ENCODE measurements around the gene INPP5D. TPM values are rescaled to one million over a fixed set of nuclear protein-coding genes. Genes with fewer than 3 reads are reported as not detected.
A peak's percentile ranks its signal among the peaks of the same experiment; 100 is the strongest.
"Not testable (repeated sequence)": the region's sequence is repeated elsewhere in the genome, so short reads cannot be mapped to it uniquely, and the experiment has no call there.

The INPP5D gene
- total RNA-seq, 2 experiments from 2014 or later, result 52.4 to 54.9 TPM

DNA sequence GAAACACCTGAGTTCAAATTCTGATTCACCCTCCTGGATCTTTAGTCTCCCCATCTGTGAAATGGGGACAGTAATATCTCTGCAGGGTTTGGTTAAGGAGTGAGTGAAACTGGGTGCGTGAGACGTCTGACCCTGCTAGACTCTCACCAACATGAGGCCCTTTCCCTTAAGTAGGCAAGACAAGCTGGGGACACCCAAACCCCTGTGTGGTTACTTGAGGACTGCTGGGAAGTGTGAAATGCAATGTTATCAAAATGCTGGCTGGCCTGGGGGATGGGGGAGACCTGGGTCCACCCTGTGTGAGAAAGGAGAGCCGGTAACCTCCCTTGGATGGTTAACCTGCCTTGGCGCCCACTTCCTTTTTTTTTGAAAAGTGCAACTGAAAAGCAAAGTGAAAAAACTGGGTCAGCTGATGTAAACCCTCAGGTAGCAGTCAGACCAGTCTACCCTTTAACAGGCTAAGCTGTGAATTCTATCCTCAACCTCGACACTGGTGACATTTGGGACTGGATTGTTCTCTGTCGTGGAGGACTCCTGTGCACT is 82.3 kb downstream of the INPP5D start:
- intact Hi-C loops (cut with micrococcal nuclease), result loop anchor here (1.0 to 2.0 kb wide), 4 partner anchors 23 to 108 kb away; partner anchors contain the start of gene ATG16L1
- Mint-ChIP-seq H3K4me3 (no peak overlapping the region), H3K27me3 (no peaks in the 10 kb centered on the region), H3K4me1 (ENCODE audit: low read depth) (peaks cover 31% of the 10 kb centered on the region), H3K36me3 (peaks cover 55% of the 10 kb centered on the region), H3K27ac (peak overlapping the region; percentile 67), H3K9me3 (no peaks in the 10 kb centered on the region)
- ChIA-PET CTCF (interaction anchor here (1.0 to 1.3 kb wide), 4 partner anchors 9 to 108 kb away, joined by 3 read pairs; partner anchors contain the start of gene INPP5D), POLR2A (interaction anchor here (0.6 kb wide), 2 partner anchors 52 to 82 kb away, joined by 3 to 4 read pairs; no protein-coding TSS in a partner anchor)
- DNase-seq, result peak; percentile 64

DNA sequence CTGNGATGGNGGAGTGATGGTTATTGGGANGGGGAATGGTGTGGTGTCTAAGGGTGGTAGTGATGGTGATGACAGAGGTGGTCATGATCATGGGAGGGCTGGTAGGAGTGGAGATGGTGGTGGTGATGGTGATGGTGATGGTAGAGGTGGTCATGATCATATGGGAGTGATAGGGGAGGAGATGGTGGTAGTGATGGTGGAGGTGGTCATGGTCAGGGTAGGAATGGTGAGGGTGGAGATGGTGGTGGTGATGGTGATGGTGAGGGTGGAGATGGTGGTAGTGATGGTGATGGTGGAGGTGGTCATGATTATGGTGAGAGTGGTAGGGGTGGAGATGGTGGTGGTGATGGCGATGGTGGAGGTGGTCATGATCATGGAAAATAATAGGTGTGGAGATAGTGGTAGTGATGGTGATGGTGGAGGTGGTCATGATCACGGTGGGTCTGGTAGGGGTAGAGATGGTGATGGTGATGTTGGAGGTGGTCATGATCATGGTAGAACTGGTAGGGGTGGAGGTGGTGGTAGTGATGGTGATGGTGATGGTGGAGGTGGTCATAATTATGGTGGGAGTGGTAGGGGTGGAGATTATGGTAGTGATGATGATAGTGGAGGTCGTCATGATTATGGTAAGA is 83.7 kb downstream of the INPP5D start:
- no peak for DNase-seq
- CTCF ChIA-PET, result interaction anchor here (1.2 to 1.3 kb wide), 2 partner anchors 10 to 84 kb away, joined by 3 read pairs; partner anchors contain the start of gene INPP5D
- Mint-ChIP-seq H3K4me1 (ENCODE audit: low read depth) (peaks cover 31% of the 10 kb centered on the region), H3K9me3 (no peaks in the 10 kb centered on the region), H3K4me3 (no peak overlapping the region), H3K27ac (peak overlapping the region; percentile 67), H3K36me3 (peaks cover 66% of the 10 kb centered on the region), H3K27me3 (no peaks in the 10 kb centered on the region)
- POLR2A ChIA-PET, result no interaction called here
- intact Hi-C loops (cut with micrococcal nuclease), result loop anchor here (2.0 kb wide), 1 partner anchor 107 kb away; the partner anchor contains the start of gene ATG16L1

DNA sequence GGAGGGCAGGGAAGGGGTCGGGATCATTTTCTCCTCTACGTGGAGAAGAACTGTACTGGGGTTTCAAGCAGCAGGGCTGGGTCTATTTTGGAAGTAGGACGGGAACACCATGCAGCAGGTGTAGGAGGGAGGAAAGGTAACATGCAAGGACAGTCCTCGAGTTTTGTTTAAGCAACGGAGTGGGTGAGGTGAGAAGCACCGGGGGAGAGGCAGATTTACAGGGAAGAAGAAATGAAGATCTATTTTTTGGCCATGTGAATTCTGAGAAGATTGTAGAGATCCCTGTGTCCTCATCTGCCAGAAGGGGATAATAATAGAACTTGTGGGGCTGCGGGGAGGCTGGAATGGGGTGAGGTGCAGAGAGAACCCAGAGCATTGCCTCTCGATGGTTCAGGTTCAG is 85.6 kb downstream of the INPP5D start:
- peaks cover 72% of the 10 kb centered on the region for H3K36me3 Mint-ChIP-seq
- peaks cover 31% of the 10 kb centered on the region for H3K4me1 Mint-ChIP-seq (ENCODE audit: low read depth)
- H3K27me3 Mint-ChIP-seq, result no peaks in the 10 kb centered on the region
- intact Hi-C loops (cut with micrococcal nuclease), result no loop called here
- POLR2A ChIA-PET, result no interaction called here
- no peaks in the 10 kb centered on the region for H3K9me3 Mint-ChIP-seq
- CTCF ChIA-PET, result no interaction called here
- H3K4me3 Mint-ChIP-seq, result no peak overlapping the region
- DNase-seq, result no peak
- no peak overlapping the region for H3K27ac Mint-ChIP-seq

DNA sequence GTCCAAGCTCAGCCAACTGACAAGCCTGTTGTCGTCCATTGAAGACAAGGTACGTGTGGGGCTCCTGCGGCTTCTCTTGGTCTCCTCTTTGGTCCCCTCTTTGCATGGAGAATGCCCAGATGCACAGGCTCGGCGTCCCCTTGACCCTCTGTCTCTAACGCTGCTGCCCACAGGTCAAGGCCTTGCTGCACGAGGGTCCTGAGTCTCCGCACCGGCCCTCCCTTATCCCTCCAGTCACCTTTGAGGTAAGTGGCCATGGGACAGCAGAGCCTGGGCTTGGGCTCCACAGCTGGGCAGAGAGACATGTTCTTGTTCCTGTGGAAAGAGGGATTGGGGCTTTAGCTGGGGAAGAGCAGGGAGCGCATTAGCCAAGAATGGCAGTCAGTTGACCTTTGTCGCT is 86.1 kb downstream of the INPP5D start:
- Mint-ChIP-seq H3K4me3 (no peak overlapping the region), H3K27me3 (no peaks in the 10 kb centered on the region), H3K9me3 (no peaks in the 10 kb centered on the region), H3K27ac (no peak overlapping the region), H3K4me1 (ENCODE audit: low read depth) (peaks cover 27% of the 10 kb centered on the region), H3K36me3 (peaks cover 72% of the 10 kb centered on the region)
- ChIA-PET CTCF (no interaction called here), POLR2A (no interaction called here)
- intact Hi-C loops (cut with micrococcal nuclease), result no loop called here
- no peak for DNase-seq

DNA sequence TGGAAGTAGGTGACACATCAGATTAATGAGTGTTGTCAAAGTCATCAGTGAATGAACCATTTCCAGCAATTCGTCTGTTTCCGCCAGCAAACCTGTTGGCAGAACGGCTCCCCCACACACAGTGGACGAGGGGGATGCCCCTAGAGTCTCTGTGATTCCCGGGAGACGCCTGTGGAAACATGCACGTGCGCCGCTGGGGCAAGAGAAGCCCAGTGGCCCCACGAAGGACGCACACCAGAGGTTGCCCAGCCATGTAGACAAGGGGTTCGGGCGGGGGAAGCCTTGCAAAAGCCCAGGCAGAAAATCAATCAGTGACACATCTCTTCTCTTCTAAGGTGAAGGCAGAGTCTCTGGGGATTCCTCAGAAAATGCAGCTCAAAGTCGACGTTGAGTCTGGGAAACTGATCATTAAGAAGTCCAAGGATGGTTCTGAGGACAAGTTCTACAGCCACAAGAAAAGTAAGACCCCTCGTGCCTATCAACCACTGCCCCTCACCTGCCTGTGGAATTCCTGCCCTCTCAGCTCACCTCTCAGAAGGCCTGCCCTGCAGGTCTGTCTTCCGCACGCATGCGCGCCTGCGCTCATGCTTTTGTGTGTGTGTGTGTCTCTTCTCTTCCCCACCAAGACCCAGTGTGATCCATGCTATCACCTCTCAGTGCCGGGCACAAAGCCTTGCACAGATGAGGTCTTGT is 87.1 kb downstream of the INPP5D start:
- Mint-ChIP-seq H3K27ac (no peak overlapping the region), H3K36me3 (peaks cover 71% of the 10 kb centered on the region), H3K9me3 (no peaks in the 10 kb centered on the region), H3K4me1 (ENCODE audit: low read depth) (peaks cover 17% of the 10 kb centered on the region), H3K4me3 (no peak overlapping the region), H3K27me3 (no peaks in the 10 kb centered on the region)
- CTCF ChIA-PET, result no interaction called here
- POLR2A ChIA-PET, result no interaction called here
- DNase-seq, result no peak
- intact Hi-C loops (cut with micrococcal nuclease), result no loop called here

DNA sequence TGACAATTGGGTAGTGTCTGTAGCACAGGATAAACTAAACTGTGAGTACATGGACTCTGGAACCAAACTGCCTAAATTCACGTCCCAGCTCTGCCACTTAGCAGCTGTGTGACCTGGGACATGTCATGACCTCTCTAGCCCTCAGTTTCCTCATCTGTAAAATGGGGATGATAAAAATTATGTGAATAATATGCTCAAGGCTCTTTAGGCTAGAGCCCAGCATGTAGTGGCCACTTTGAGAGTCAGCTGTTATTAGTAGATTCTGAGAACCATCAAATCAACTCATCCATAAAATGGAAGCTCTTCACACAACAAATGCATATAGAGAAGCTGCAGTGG is 87.7 kb downstream of the INPP5D start:
- POLR2A ChIA-PET, result no interaction called here
- H3K27ac Mint-ChIP-seq, result no peak overlapping the region
- intact Hi-C loops (cut with micrococcal nuclease), result no loop called here
- no peak overlapping the region for H3K4me3 Mint-ChIP-seq
- H3K9me3 Mint-ChIP-seq, result no peaks in the 10 kb centered on the region
- H3K36me3 Mint-ChIP-seq, result peaks cover 76% of the 10 kb centered on the region
- peaks cover 13% of the 10 kb centered on the region for H3K4me1 Mint-ChIP-seq (ENCODE audit: low read depth)
- DNase-seq, result no peak
- CTCF ChIA-PET, result no interaction called here
- no peaks in the 10 kb centered on the region for H3K27me3 Mint-ChIP-seq

DNA sequence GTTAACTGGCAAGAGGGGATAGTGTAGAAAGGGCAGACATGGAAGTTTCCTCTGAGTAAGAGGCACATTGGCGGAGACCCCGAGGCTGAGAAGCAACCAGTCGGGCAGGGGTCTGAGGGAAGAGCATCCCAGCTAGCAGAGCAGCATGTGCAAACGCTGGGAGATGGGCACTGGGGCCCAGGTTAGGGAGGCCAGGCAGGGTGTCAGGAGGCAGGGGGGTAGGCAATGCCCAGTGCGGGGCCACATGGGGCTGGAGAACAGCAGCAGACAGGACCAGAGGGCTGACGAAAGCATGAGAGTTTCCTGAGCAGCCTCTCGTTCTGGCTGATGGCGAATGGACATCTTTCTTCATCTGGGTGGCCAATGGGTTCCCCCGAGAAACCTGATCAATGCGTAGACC is 88.2 kb downstream of the INPP5D start:
- Mint-ChIP-seq H3K36me3 (peaks cover 72% of the 10 kb centered on the region), H3K27me3 (no peaks in the 10 kb centered on the region), H3K4me3 (no peak overlapping the region), H3K9me3 (no peaks in the 10 kb centered on the region), H3K27ac (no peak overlapping the region), H3K4me1 (ENCODE audit: low read depth) (peaks cover 8% of the 10 kb centered on the region)
- intact Hi-C loops (cut with micrococcal nuclease), result no loop called here
- ChIA-PET CTCF (no interaction called here), POLR2A (no interaction called here)
- no peak for DNase-seq

DNA sequence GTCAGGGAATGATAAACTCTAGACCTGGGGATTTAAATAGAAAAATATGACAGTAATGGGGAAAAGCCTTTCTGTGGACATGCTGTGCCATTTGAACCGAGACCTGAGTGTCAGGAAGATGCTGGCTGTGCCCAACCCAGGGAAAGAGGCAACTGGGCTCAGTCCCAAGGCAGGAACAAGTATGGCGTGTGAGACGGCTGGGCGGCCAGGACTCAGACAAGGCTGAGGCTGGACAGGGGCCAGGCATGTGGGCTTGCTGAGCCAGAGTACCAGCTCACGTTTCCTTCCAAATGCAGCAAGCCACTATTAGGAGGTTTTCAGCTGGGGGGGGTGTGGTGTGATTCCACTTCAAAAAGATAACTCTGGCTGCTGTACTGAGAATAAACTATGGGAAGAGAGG is 92.4 kb downstream of the INPP5D start:
- CTCF ChIA-PET, result no interaction called here
- Mint-ChIP-seq H3K36me3 (peaks cover 56% of the 10 kb centered on the region), H3K4me3 (no peak overlapping the region), H3K27ac (no peak overlapping the region), H3K4me1 (ENCODE audit: low read depth) (peaks cover 2% of the 10 kb centered on the region), H3K9me3 (no peaks in the 10 kb centered on the region), H3K27me3 (no peaks in the 10 kb centered on the region)
- POLR2A ChIA-PET, result no interaction called here
- no peak for DNase-seq
- intact Hi-C loops (cut with micrococcal nuclease), result no loop called here

DNA sequence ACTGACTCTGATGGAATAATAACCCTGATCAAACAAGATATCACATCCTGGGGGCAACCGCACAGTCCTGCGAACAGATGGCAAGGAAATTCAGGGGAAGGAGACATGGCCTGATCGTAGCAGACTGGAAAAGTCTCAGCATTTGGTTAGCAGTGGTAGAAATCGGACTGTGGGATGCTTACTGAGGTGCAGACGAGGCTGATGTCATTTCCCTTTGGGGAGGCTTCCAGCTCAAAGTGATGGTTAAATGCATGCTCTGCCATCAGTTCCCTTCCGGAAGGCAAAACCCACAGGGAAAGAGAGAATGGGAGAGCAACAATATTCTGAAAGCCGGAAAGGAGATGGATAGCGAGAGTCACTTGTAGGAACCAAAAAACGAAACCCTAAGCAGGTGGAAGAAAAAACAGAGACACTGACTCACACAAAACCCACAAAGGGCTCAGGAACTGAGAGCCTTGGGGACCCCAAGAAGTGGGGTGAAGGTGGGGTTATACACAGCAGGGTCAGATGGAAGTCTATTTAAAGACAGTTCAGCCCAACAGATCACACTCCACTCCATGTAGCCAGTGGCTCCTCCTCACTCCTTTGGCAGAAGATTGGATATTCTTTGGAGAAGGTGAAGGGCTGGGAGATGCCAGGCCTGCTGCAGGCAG is 93.1 kb downstream of the INPP5D start:
- peaks cover 2% of the 10 kb centered on the region for H3K4me1 Mint-ChIP-seq (ENCODE audit: low read depth)
- H3K4me3 Mint-ChIP-seq, result no peak overlapping the region
- no peaks in the 10 kb centered on the region for H3K27me3 Mint-ChIP-seq
- H3K36me3 Mint-ChIP-seq, result peaks cover 54% of the 10 kb centered on the region
- intact Hi-C loops (cut with micrococcal nuclease), result no loop called here
- no peak for DNase-seq
- H3K9me3 Mint-ChIP-seq, result no peaks in the 10 kb centered on the region
- POLR2A ChIA-PET, result interaction anchor here (0.6 kb wide), 1 partner anchor 92 kb away, joined by 3 read pairs; no protein-coding TSS in a partner anchor
- CTCF ChIA-PET, result no interaction called here
- peak overlapping the region; percentile 21 for H3K27ac Mint-ChIP-seq

DNA sequence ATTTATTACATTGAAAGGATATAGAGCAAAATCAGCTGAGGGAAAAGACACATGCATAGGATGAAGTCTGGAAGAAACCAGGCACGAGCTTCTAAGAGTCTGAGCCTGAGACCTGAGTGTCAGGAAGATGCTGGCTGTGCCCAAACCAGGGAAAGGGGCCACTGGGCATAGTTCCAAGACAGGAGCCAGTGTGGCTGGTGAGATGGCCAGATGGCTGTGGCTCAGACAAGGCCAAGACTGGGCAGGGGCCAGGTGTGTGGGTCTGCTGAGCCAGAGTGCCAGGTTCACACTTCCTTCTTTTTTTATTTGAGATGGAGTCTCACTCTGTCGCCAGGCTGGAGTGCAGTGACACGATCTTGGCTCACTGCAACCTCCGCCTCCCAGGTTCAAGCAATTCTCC is 95.9 kb downstream of the INPP5D start:
- ChIA-PET CTCF (no interaction called here), POLR2A (no interaction called here)
- Mint-ChIP-seq H3K27ac (no peak overlapping the region), H3K36me3 (peaks cover 52% of the 10 kb centered on the region), H3K4me3 (no peak overlapping the region), H3K4me1 (ENCODE audit: low read depth) (peaks cover 2% of the 10 kb centered on the region), H3K9me3 (no peaks in the 10 kb centered on the region), H3K27me3 (no peaks in the 10 kb centered on the region)
- no peak for DNase-seq
- intact Hi-C loops (cut with micrococcal nuclease), result no loop called here

DNA sequence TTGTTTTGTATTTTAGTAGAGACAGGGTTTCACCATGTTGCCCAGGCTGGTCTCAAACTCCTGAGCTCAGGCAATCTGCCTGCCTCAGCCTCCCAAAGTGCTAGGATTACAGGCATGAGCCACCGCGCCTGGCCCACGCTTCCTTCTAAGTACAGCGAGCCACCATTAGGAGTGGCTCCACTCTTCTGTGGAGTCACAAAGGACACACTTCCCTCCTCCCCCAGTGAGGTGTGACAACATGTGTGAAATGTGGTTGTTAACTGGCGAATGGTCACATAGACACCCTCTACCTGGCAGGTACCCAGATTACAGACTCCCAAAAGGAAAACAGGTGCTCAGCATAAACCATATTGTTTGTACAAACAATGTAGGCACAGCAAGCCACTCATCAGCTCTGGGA is 96.3 kb downstream of the INPP5D start:
- H3K27me3 Mint-ChIP-seq; H3K27ac Mint-ChIP-seq; DNase-seq; POLR2A ChIA-PET; CTCF ChIA-PET; H3K4me1 Mint-ChIP-seq (ENCODE audit: low read depth); H3K9me3 Mint-ChIP-seq; intact Hi-C loops (cut with micrococcal nuclease); H3K4me3 Mint-ChIP-seq: not testable (repeated sequence)
- H3K36me3 Mint-ChIP-seq, result peaks cover 52% of the 10 kb centered on the region

DNA sequence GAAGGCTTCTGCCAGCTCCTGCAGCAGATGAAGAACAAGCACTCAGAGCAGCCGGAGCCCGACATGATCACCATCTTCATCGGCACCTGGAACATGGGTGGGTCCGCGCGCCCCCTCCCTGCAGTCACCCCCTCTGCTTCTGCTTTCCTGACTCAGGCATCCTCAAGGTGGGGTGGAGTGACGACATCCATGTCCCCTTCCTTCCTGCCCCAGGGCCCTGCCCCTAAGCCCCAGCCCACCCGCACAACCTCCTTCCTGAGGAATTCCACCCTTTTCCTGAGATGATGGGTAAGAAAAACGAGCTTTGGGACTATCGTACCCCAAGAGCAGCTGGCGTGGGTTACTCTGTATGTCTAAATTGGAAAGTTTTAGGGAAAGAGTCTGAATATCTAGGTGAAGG is 101.6 kb downstream of the INPP5D start:
- intact Hi-C loops (cut with micrococcal nuclease), result no loop called here
- H3K4me1 Mint-ChIP-seq (ENCODE audit: low read depth), result no peaks in the 10 kb centered on the region
- CTCF ChIA-PET, result no interaction called here
- no peaks in the 10 kb centered on the region for H3K9me3 Mint-ChIP-seq
- DNase-seq, result no peak
- no peak overlapping the region for H3K4me3 Mint-ChIP-seq
- no peaks in the 10 kb centered on the region for H3K27me3 Mint-ChIP-seq
- POLR2A ChIA-PET, result no interaction called here
- no peak overlapping the region for H3K27ac Mint-ChIP-seq
- peaks cover 41% of the 10 kb centered on the region for H3K36me3 Mint-ChIP-seq

Data from activated CD4-positive, alpha-beta memory T cell treated with anti-CD3 and anti-CD28 coated beads for 36 hours (primary cell).